OCI-LY1 (cell line): ENCODE results near the gene CTNNA3.

Experiments
- EZH2 ChIP-seq: fragments of 200-600 bp; sonication (generic), shearing (Covaris generic); IDR thresholded peaks from 2 replicates; pipeline ENCODE4 v1.8.0; 2017; ENCODE audit warnings: borderline replicate concordance, mixed run types, mild to moderate bottlenecking, antibody characterized with exemption, low read length, moderate library complexity, mixed read lengths
- TF ChIP-seq, protein P1 (sequence below): fragments of 200-600 bp; sonication (generic), shearing (Covaris generic); IDR thresholded peaks from 2 replicates; pipeline ENCODE4 v1.5.1; 2017; ENCODE audit warnings: mild to moderate bottlenecking, antibody characterized with exemption, low read length, moderate library complexity, mixed read lengths

DNA sequence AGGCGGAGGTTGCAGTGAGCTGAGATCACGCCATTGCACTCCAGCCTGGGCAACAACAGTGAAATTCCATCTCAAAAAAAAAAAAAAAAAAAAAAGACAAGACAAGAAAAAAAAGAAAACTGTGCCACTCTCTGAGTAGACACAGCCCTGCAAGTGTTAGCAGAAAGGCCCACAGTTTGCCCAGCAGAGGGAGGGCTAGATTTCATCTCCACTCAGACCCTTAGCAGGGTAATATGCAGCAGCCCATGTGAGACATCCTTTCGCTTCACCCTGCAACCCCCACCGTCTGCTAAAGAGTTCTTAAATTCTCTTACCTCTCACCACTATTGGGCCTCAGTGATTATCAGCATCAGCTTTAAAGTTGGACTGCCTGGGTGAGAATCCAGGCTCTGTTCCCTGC lies 38.2 kb downstream of the CTNNA3 start:
- no peak for TF ChIP-seq EZH2
- TF ChIP-seq, protein P1, sequence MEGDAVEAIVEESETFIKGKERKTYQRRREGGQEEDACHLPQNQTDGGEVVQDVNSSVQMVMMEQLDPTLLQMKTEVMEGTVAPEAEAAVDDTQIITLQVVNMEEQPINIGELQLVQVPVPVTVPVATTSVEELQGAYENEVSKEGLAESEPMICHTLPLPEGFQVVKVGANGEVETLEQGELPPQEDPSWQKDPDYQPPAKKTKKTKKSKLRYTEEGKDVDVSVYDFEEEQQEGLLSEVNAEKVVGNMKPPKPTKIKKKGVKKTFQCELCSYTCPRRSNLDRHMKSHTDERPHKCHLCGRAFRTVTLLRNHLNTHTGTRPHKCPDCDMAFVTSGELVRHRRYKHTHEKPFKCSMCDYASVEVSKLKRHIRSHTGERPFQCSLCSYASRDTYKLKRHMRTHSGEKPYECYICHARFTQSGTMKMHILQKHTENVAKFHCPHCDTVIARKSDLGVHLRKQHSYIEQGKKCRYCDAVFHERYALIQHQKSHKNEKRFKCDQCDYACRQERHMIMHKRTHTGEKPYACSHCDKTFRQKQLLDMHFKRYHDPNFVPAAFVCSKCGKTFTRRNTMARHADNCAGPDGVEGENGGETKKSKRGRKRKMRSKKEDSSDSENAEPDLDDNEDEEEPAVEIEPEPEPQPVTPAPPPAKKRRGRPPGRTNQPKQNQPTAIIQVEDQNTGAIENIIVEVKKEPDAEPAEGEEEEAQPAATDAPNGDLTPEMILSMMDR: no peak
